C4-2B (cell line): ENCODE results near the gene BEX4.
"Not testable (repeated sequence)": the region's sequence is repeated elsewhere in the genome, so short reads cannot be mapped to it uniquely, and the experiment has no call there.

ENCODE experiments used
- CTCF ChIP-seq: fragments of 450-650 bp; conservative IDR thresholded peaks from 2 replicates; pipeline ENCODE4 v1.5.1; 2017; ENCODE audit warnings: mild to moderate bottlenecking
- ZFX ChIP-seq: fragments of 450-650 bp; IDR thresholded peaks from 2 replicates; pipeline ENCODE4 v1.6.1; 2017

- TF ChIP-seq CTCF, ZFX: not testable (repeated sequence)
Measured at GRCh38 chrX:103175256-103175655, 39.7 kb upstream of the BEX4 start.
